GM18870 (cell line): ENCODE results near the gene CFAP100.

Experiments used
- ATAC-seq: cut with Tn5 transposase; IDR thresholded peaks from one replicate; pipeline ENCODE4 v1.9.1; 2021; ENCODE audit warnings: moderate library complexity; ENCODE audit not compliant: unreplicated experiment

Gene CFAP100

DNA sequence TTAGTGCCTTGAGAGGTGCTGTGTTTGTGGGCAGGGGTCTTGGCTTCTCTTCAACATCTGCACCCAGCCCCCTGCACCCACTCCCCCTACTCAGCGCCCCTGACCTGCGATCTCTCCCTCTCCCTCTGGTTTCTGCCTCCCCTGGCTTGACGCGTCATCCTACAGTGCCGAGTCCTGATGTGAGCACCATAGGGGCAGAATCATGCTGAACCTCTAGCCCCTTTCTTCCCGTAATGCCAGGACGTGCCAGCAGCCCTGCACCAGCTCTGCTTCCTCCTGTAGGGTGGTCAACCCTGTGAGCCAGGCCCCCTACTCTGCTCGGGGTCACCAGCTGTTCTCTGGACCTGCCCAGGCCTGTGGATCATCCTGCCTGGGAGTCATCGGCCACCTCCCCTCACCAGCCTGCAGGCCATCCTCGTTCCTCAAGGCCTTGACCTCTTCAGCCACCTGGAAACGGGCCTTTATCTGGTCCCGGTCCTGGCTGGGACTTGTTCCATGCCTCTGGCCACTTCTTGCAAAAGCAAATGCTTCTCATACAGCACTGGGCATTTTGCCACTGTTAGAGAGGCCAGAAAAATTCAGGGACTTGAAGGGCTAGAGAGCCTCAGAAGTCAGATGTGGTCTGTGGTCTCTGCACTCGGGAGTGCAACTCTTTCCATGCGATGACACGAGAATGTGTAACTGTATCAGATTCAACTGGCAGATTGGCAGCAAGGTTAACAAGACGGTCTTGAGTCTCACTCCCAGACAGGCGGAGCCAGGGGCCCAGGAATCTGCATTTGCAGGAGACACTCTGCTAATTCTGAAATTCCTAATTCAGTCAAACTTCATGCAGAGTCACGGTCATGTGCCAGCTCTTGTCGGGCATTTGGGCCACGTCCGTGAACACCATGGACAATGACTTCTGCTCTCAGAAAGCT, 20.8 kb upstream of the CFAP100 start:
- no peak for ATAC-seq

DNA sequence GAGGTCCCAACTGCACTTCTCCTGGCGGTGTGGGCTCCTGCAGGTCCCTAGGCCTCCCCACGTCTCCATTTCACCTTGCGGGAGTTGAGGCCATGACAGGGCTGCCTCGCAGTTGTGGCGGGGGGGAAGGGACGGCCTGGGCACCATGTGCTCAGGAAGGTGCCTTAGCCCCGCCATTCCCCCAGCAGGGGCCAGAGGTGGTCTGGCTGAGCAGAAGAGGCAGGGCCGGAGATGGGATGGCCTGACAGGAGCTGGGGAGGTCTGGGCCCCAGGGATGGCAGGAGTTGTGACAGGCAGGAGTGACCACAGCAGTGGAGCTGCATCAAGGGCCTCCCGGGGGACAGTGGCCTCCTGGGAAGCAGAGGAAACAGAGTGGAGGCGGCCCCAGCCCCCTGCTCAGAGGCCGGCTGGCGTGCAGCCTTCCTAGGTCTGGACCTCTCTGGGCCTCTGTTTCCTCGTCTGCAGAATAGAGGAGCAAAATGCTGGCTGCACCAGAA, 18.8 kb upstream of the CFAP100 start:
- no peak for ATAC-seq

DNA sequence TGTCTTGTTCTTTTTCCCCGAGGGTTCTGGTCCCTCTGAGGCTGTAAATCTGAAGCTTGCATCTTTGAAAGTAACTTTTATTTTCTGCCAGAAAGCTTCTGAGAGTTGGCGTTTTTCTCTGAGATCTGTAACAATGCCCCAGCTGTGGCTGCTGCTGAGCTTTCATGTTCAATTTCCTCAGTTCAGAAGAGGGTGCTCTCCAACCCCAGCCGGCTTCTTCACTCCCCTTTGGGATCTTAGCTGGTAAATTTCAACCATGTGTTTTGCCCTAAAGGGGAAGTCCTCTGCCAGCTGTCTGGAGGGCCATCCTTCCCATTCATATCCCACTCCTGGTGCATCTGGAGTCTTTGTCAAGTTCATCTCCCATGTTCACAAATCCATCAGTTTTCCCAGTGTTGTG, 18.3 kb upstream of the CFAP100 start:
- ATAC-seq, result no peak

DNA sequence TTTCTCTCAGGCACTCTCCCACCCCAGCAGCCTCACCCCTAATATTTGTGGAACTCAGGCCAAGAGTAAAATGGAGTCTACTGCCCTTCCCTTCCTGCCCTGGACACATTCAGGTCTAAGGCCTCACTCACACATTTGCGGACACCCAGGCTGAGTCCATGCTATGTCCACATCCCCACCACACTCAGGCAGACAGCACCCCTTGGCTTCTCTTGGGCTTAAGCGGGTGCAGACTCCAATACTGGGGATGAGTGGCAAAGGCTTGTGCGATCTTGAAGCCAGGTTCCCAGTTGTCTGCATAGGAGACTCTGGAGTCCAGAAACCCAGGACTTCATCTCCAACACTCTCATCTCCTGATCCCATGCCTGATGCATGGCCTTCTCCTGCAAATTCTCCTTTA, 17.5 kb upstream of the CFAP100 start:
- no peak for ATAC-seq

DNA sequence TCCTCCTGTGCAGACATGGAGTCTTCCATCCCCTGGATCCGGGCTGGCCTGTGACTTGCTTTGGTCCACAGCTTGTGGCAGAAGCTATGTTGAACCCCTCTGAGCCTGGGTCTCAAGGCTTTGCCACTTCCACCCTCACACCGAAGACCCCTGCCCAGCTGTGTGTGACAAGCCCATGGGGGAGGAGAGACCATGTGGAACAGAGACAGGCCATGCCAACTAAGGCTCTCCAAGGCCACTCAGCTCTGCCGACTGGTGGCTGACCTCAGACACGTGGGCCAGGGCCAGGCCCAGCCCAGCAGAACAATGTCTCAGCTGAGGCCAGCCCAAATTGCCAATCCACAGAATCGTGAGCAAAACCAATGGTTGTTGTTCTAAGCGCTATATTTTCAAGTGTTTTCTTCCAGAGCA, 16.4 kb upstream of the CFAP100 start:
- no peak for ATAC-seq

DNA sequence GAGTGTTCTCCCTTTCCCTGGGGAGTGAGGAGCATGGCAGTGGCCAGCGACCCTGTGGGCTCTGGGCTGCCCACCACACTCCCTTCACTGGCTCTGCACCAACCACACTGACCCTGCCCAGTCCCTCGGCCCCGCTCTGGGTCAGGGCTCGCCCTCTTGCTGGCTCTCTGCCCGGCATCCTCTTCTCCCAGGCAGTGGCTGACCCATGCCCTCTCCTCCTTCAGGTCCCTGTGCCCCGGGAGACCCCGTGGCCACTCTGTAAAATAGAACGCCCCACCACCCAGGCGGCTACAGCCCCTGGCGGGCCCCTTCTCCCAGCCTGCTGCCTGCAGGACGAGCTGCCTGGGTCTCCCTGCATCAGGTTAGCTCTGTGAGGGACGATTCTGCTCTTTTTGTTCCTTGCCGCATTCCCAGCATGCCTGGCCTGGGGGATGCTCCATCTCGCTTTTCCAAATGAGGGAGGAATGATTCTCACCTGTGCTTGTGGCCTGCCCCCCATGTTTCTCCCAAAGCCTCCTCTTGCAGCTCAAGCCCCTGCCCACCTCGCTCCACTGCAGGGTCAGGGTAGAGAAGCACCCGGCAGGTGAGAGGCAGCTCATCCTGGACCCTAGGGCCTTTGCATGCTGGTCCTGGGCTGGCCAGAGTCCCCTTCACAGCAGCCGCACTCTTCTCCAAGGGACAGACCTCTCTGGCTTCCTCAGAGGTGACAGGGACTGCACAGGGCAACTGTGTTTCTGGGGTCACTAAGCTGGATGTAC, 14.5 kb upstream of the CFAP100 start:
- ATAC-seq, result no peak

DNA sequence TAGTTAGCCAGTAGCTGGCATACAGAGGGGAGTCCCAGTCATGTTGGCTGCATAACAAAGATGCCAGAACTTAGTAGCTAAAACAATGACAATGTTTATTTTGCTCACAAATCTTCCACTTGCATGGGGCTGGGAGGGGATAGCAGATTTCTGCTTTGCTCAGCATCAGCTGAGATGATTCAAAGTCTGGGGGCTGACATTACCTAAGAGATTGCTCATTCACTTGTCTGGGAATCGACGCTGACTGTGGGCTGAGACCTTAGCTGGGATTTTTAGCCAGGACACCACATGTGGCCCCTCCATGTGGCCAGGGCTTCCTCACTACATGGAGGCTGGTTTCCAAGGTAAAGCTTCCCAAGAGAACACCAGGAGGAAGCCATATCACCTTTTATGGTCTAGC, 12.7 kb upstream of the CFAP100 start:
- no peak for ATAC-seq

DNA sequence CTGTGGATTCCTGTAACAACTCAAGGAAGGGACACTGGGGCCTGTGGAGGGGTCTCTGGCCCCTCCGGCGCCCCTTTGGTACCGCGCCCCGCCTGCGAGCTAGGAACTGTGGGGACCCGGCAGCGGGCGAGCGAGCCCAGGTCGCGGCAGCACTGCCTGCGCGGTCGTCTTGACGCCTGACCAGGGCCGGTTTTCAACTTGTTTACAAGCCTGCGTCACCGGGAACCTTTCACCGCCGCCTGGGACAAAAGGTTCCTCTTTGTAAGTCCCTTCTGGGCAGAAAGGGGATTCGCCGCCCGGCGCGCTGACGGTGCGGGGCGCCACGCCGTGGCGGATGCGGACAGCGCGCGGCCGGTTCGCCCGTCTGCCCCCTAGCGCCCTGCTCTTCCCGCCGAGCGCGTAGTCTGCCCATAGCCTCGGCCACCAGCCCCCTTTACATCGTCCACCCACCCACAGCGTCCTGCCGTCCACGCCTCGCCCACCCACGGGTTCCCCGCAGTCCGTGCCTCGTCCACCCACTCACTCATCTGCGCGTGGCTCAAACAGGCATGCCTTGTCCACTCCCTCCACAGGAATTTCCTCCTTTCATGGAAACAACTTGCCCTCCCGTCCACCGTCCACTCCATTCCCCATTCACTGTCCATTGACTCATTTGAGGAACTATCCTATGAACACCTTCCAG, 5.5 kb upstream of the CFAP100 start:
- ATAC-seq, result no peak

DNA sequence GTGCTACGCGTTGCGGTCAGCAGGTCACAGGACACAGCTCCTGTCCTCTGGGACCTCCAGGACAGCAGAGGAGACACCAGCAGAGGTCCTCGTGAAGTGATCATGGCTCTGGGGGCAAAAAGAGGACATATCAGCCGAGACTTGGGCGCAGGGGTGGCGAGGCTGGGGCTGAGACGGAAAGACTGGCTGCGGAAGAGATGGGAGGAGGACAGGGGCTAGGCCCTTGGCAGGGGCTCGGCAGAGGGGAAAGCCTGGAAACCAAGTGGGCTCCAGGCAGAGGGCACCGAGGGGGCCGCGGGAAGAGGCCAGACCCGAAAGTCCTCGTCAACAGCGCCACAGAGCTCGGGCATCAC, 4.9 kb upstream of the CFAP100 start:
- no peak for ATAC-seq

DNA sequence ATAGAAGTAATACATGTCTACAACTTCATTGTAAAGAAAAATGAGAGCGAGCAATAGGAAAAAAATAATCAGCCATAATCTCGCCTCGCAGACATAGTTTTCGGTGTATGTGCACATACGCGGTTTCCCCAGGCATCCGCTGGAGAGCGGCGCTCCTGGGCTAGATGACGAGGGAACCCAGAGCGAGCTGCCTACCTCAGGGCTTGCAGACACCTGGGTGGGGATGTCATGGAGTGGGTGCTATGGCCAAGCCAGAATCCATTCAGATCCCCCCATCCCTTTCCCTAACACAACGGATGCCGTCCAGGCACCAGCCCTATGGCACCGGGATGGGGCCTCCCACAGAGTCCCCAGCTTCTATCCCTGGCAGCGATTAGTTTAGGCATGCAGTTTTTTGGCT, 4.5 kb upstream of the CFAP100 start:
- ATAC-seq, result no peak

DNA sequence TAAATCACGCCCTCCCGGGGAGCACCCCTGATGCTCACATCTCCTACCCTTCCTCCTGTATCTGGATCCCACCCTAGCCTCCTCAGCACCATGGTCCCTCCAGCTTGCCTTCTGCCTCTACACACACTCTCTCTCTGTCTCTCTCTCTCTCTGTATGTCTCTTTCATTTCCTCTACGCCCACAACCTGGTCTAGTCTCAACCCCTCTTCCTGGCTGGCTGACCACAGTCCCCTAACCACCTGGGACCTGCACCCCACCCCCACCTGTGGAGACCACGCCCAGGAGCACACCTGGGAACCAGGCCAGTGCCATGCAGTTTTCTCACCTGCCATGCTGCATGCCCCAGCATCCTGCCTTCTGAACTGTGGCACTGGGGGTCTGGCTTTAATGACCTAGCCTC, 4.0 kb upstream of the CFAP100 start:
- ATAC-seq, result no peak

DNA sequence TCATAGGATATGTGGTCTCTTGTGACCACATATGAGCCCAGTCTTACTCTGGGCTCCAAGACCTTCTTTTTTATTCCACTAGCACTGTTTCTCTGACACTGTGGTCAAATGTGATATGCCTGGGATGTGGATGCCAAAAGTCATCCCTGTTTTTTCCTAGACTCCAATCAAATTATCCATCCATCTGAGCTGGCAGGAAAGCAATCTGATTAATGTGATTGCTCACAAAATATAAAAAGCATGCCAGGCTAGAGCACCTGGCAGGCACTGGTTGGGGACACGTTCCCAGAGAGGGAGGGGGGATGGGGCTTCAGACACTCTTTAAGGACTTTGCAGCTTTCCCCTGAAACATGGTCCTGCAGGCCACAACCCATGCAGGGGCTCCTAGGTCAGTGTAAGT, 3.1 kb upstream of the CFAP100 start:
- ATAC-seq, result no peak

DNA sequence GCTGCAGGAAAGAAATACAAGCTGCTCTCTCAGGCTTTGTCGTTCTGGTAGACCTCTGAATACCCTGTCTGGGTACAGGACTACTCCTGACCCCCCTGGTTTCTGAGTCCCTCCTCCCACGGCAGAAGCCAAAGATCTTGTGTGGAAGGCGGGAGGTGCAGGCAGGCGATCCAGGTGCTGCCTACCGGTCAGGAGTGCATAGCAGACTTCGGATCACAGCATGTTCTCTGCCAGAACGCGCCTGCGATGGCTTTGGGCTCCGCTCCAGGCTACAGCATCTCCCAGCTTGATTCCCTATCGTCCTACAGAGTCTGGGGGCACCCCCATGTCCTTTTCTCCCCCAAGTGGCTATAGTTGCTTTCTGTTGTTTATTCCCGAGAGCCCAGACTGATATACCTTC, 2.5 kb upstream of the CFAP100 start:
- ATAC-seq, result no peak

DNA sequence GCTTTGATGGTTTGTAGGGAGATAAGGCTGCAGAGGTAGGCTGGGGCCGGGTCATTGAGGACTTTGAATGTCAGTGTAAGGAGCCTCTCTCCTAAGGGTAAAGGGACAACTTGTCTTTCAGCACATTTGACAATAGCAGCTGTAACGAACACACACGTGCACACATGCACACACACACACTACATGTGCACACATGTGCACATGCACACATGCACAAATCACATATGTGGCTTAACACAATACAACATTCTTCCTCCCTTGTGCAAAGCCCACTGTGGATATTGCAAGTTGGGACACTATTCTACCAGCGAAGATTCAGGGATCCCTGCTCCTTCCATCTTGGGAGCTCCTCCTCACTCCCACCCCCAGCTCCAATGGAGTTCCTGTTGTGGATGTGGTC, 1.1 kb upstream of the CFAP100 start:
- no peak for ATAC-seq

DNA sequence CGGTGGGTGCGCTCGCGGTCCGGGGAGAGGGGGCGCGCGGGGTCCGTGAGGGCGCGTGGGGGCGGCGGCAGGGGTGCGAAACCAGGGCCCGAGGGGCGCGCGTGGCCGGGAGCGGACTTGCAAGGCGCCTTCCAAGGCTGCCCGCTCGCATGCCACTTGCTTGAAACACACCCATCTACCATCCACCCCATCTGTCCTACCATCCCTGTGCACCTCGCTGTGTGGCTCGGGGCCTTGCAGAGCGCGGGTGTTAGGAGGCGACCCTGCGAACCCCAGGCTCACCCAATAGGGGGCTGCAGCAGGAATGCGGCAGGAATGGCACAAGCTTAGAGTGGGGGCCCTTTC, 240 bp downstream of the CFAP100 start:
- ATAC-seq, result no peak

DNA sequence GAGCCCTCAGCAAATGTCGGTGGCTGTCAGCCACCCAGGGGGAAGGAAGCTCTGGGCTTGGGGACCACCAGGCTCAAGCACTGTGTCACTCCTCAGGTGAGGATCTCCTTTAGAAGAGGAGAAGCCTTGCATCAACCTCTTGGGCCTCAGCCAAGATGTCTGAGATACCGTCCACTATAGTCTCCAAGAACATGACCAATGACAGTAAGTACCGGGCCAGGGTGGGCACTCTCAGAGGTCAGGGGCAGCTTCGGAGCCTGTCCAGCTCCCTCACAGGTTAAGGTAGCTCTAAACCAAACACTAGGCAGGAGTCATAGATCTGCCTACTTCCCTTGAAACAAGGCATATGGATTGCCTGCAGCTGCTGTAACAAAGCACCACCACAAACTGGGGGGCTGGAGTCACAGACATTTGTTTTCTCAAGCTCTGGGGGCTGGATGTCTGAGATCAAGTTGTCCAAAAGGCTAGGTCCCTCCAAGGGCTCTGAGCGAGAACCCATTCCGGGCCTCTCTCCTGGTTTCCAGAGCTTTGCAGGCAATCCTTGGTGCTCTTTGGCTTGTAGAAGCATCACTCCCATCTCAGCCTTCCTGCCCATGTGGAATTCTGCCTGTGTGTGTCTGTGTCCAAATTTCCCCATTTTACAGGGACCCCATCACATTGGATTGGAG, 1.3 kb downstream of the CFAP100 start:
- no peak for ATAC-seq

DNA sequence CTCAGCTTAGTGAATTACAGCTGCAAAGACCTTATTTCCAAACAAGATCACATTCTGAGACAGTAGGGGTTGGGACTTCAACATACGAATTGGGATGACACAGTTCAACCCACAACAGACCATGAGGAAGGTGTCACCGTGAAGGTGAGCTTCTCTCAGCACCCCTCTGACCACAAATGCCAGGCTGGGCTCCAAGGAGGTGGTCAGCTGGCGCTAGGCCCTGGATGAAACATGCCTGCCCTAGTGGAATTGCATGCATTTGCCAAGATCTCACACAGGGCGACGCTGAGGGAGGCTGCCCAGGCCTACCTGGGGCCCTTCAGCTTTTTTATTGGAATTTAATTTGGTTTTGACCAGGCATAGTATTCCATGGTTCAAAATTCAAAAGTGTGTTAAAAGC, 1.8 kb downstream of the CFAP100 start:
- no peak for ATAC-seq

DNA sequence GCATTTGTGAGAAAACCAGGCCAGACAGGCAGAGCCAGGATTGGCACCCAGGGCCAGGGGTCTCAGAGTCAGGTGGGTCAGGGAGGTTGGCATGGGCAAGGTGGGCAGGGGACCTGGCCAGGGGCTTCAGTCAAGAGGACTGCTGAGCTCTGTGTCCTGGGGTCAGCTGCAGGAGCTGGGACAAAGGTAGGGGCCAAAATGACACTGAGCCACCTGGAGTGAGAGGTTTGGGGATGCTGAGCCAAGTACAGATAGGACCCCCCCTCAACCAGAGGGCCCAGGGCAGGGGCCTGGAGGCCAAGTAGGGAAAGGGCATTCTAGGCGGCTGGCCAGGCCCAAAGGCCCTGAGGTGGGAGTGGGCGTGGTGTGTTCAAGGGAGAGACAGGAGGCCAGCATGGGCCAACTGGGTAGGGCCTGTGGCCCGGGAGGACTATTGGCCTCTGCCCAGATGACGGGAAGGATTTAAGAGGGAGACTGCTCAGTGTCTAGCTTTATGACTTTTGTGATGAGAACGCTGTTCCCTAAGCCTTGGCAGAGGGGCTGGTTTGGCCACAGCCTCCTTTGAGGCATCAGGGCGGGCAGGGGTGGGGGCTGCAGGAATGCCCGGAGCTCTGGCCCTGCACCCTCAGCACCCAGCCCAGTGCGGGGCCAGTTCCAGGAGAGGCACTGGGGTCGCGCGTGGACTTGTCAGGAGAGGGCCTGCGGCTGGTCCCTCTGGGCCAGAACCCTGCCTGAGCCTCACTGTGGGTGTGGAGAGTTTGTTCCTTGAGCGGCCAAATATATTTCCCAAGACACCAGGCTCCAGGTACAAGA, 3.1 kb downstream of the CFAP100 start:
- ATAC-seq, result no peak

DNA sequence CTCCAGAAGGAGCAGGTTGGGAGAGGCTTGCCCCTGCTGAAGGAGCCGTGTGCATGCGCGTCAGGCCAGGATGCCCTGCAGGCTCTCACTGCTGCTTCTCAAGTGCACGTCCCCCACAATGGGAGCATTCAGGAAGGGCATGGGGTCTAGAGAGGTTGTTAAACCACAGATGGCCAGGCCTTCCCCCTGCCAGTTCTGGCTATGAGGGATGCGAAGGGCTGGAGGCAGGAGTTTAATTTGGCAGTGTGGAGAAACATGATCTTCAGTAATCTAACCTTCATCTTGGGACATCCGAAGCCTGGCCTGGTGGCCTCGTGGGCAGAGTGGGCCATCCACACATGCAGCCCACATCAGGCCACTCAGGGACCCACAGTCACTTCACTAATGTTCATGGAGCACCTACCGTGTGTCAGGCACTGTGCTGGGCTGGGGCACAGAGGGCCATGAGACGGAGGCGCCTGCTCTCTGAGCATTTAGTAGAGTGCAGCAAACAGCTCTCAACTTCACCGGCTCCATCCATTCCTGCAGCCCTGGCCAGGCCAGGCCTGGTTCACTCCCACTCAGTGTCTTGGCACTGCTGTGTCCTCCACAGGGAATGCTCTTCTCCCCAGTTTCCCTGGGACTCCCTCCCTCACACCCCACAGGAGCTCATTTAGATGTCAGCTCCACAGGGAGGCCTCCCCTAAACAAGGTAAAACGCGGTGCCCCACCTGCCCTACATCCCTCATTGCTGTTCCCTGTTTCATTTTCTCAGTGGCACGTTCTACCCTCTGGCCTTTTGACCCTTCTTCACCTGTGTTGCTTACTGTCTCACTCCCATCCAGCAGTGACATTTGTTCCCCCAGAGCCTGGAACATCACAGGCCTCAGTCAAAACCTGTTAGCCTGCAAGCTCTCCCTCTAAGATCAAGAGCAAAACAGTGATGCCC, 4.0 kb downstream of the CFAP100 start:
- no peak for ATAC-seq
